ENCODE data around the gene TMEM271. TPM values are rescaled to one million over a fixed set of nuclear protein-coding genes. Genes with fewer than 3 reads are reported as not detected.

TMEM271 gene
- total and polyA plus RNA-seq, 5 donors from 2014 or later, result not detected

DNA sequence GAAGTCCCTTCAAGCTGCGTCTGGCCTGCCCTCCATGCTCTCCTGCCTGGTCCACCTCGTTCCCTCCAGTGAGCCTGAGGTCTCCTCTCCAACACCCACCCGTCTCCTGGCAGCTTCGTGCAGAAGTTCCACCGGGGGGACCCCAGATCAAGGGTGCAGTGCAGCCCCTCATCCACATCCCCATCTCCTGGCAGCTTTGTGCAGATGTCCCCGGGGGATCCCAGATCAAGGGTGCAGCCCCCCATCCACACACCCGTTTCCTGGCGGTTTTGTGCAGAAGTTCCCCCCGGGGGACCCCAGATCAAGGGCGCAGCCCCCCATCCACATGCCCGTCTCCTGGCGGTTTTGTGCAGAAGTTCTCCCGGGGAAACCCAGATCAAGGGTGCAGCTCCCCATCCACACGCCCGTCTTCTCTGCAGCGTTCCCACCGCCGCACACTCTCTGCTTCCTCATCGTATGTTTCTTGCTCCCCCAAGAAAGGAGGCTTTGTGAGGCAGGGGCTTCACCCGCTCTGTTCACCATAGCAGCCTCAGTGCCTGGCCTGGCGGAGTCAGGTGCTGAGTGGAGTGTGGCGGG is 41.4 kb downstream of the TMEM271 start:
- H3K36me3 Mint-ChIP-seq, result peaks cover 64% of the 10 kb centered on the region
- DNase-seq, result no peak

DNA sequence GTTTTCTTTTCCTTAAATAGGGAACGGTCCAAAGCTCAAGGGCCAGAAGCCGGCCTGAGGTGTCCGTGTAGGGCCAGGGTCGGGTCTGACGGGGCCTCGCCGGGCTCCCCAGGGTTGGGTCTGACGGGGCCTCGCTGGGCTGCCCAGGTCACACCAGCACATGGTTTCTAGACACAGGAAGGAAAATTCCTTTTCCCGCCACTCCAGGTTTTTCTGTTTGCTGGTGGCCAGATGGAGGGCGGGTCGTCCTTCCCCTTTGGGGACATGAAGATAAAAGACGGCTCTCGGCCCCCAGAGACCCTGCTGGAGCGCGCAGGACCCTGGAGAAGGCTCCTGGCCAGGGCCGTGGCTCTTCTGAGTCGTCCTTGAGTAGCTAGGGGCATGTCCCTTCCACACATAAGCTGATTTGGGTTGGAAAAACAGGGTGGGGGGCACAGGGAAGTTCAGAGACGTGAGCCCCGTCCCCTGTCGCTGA is 42.0 kb downstream of the TMEM271 start:
- DNase-seq, result no peak

More for the DNA sequence above, 41.4 kb downstream of the TMEM271 start:
- Mint-ChIP-seq H3K27me3 (no peaks in the 10 kb centered on the region), H3K4me3 (no peak overlapping the region), H3K27ac (no peak overlapping the region), H3K4me1 (peaks cover 0 to 4% (median 0%) of the 10 kb centered on the region in 4 donors), H3K9me3 (peaks cover 0 to 2% (median 0%) of the 10 kb centered on the region in 7 donors)
- peak in 1 of 2 donors; percentile 8 for ATAC-seq (ENCODE audit: low read depth in 2 of 2)
- Histone ChIP-seq H3K27me3 (ENCODE audit: control insufficient read depth, insufficient read depth, low read length) (no peaks in the 10 kb centered on the region), H3K36me3 (ENCODE audit: control insufficient read depth, insufficient read depth, low read length) (peaks cover 29% of the 10 kb centered on the region), H3K4me3 (ENCODE audit: low read depth, low read length) (no peak overlapping the region), H3K9me3 (ENCODE audit: control insufficient read depth in 2 of 2, low read length in 2 of 2) (no peaks in the 10 kb centered on the region), H3K27ac (ENCODE audit: insufficient read depth, low read length, poor library complexity, severe bottlenecking) (no peak overlapping the region), H3K4me1 (ENCODE audit: control insufficient read depth, insufficient read depth, low read length, poor library complexity, severe bottlenecking) (no peaks in the 10 kb centered on the region)

DNA sequence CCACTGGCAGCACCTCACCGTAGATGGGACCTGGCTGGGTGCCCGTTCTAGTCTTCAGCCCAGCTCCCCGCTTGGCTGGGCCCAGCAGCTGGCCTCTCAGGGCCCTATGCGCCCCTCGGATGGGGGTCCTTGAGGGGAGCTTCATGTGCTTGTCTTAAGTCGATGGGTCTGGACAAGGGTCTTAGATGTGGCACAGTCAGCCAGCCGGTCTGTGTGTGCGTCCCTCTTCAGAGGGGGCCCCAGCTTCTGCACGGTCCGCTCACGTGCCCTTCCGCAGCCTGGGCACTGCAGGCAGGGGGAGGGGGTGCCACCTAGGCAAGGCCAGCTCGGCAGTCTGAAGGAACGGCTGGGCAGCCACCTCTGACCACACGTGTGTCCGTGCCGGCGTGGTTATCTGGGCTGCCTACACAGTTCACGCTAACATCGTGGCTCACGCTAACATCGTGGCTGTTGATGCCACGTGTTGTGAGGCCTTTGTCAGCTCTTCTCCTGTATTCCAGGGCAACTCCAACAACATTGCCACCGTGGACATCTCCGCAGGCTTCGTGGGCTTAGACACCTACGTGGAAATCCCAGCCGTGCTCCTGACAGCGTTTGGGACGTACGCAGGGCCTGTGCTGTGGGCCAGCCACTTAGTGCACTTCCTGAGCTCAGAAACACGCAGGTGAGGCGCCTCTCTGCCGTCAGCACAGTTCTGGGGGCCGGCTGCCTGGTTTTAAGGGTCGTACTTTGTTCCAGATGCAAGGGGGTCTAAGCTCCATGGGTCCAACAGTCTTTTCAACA is 42.6 kb downstream of the TMEM271 start:
- Mint-ChIP-seq H3K4me1 (peaks cover 0 to 4% (median 0%) of the 10 kb centered on the region in 4 donors), H3K27ac (peak overlapping the region in 1 of 3 donors; percentile 80), H3K9me3 (peaks cover 0 to 2% (median 0%) of the 10 kb centered on the region in 7 donors), H3K36me3 (peaks cover 65% of the 10 kb centered on the region), H3K27me3 (no peaks in the 10 kb centered on the region), H3K4me3 (no peak overlapping the region)
- Histone ChIP-seq H3K36me3 (ENCODE audit: control insufficient read depth, insufficient read depth, low read length) (peaks cover 38% of the 10 kb centered on the region), H3K27me3 (ENCODE audit: control insufficient read depth, insufficient read depth, low read length) (no peaks in the 10 kb centered on the region), H3K4me1 (ENCODE audit: control insufficient read depth, insufficient read depth, low read length, poor library complexity, severe bottlenecking) (no peaks in the 10 kb centered on the region), H3K27ac (ENCODE audit: insufficient read depth, low read length, poor library complexity, severe bottlenecking) (no peak overlapping the region), H3K9me3 (ENCODE audit: control insufficient read depth in 2 of 2, low read length in 2 of 2) (no peaks in the 10 kb centered on the region), H3K4me3 (ENCODE audit: low read depth, low read length) (no peak overlapping the region)
- ATAC-seq (ENCODE audit: low read depth in 2 of 2) (no peak), DNase-seq (no peak)

More for the DNA sequence above, 42.0 kb downstream of the TMEM271 start:
- no peak for ATAC-seq (ENCODE audit: low read depth in 2 of 2)
- no peak overlapping the region for H3K4me3 ChIP-seq (ENCODE audit: low read depth, low read length)
- H3K27ac ChIP-seq (ENCODE audit: insufficient read depth, low read length, poor library complexity, severe bottlenecking), result no peak overlapping the region
- H3K36me3 Mint-ChIP-seq, result peaks cover 64% of the 10 kb centered on the region
- no peak overlapping the region for H3K4me3 Mint-ChIP-seq
- no peaks in the 10 kb centered on the region for H3K27me3 Mint-ChIP-seq
- no peaks in the 10 kb centered on the region for H3K27me3 ChIP-seq (ENCODE audit: control insufficient read depth, insufficient read depth, low read length)
- H3K27ac Mint-ChIP-seq, result no peak overlapping the region
- H3K9me3 ChIP-seq (ENCODE audit: control insufficient read depth in 2 of 2, low read length in 2 of 2), result no peaks in the 10 kb centered on the region
- H3K36me3 ChIP-seq (ENCODE audit: control insufficient read depth, insufficient read depth, low read length), result peaks cover 33% of the 10 kb centered on the region
- H3K4me1 ChIP-seq (ENCODE audit: control insufficient read depth, insufficient read depth, low read length, poor library complexity, severe bottlenecking), result no peaks in the 10 kb centered on the region
- peaks cover 0 to 4% (median 0%) of the 10 kb centered on the region in 4 donors for H3K4me1 Mint-ChIP-seq
- H3K9me3 Mint-ChIP-seq, result peaks cover 0 to 2% (median 0%) of the 10 kb centered on the region in 7 donors

DNA sequence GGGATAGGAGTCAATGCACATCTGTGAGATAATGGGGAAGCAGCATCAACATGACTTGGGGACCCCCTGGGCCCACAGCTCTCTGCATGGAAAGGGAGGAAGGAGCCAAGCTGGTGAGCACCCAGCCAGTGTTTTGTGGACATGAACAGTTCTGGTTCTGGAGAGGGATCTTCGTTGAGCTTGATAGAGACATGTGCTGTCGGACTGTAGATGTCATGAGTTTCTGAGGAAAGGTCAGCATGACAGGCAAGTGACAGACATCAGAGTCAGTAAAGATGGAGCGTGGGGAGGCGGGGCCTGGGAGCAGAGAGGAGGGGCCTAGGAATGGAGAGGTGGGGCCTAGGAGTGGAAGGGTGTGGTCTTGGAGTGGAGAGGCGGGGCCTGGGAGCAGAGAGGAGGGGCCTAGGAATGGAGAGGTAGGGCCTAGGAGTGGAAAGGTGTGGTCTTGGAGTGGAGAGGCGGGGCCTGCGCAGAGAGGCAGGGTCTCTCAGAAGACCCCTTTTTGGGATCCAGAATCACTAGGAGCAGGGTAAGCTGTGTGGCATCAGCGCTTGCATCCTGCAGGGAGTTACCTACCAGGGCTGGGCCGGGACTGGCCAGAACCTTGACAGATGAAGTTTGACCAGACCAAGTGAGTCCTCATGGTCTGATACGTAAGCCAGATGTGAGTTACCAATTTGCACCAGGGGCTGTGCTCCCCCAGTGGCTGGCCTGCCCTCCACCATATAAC is 43.3 kb downstream of the TMEM271 start:
- Mint-ChIP-seq H3K4me1 (peaks cover 0 to 4% (median 0%) of the 10 kb centered on the region in 4 donors), H3K9me3 (peaks cover 0 to 2% (median 0%) of the 10 kb centered on the region in 7 donors), H3K27ac (no peak overlapping the region), H3K4me3 (no peak overlapping the region), H3K27me3 (no peaks in the 10 kb centered on the region), H3K36me3 (peaks cover 66% of the 10 kb centered on the region)
- H3K36me3 ChIP-seq (ENCODE audit: control insufficient read depth, insufficient read depth, low read length), result peaks cover 42% of the 10 kb centered on the region
- H3K4me1 ChIP-seq (ENCODE audit: control insufficient read depth, insufficient read depth, low read length, poor library complexity, severe bottlenecking), result no peaks in the 10 kb centered on the region
- no peak overlapping the region for H3K4me3 ChIP-seq (ENCODE audit: low read depth, low read length)
- DNase-seq (no peak), ATAC-seq (ENCODE audit: low read depth in 2 of 2) (no peak)
- no peaks in the 10 kb centered on the region for H3K9me3 ChIP-seq (ENCODE audit: control insufficient read depth in 2 of 2, low read length in 2 of 2)
- no peak overlapping the region for H3K27ac ChIP-seq (ENCODE audit: insufficient read depth, low read length, poor library complexity, severe bottlenecking)
- no peaks in the 10 kb centered on the region for H3K27me3 ChIP-seq (ENCODE audit: control insufficient read depth, insufficient read depth, low read length)

DNA sequence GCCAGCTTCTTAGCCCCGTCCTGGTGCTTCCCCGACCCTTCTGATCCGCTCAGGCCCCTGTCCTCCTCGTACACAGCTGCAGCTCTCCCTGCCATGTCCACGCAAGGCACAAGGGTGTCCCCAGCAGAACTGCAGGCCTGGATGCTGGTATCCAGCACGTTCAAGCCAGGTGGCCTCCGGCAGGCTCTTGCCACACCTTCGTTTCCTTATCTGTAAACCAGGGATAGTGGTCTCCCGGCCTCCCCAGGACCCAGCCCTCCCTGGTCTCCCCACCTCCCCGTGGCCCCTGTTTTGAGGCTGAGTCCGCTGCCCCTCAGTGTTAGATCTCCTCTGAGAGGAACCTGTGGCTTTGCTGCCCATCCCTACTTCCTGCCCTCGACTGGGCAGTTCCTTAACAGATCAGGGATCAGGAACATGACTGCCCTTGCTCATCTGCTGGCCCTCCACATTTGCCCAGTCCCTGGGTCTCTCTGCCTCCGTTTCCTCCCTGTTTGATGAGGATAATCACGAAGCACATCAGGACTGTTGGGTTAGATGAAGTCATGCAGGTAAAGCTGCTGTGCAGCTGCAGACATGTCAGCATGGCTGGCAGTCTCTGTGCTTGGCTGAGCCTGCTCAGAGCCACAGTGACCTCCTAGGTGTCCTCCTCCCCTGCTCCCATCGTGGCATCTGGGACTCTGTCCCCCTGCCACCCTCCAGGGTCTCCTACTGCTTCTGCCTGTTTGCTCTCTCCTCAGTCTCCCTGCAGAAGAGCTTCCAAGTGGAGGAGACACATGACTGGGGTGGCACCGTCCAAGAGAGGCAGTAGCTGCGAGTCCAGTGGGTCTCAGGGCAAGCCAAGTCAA is 44.2 kb downstream of the TMEM271 start:
- Histone ChIP-seq H3K27me3 (ENCODE audit: control insufficient read depth, insufficient read depth, low read length) (no peaks in the 10 kb centered on the region), H3K9me3 (ENCODE audit: control insufficient read depth in 2 of 2, low read length in 2 of 2) (no peaks in the 10 kb centered on the region), H3K4me1 (ENCODE audit: control insufficient read depth, insufficient read depth, low read length, poor library complexity, severe bottlenecking) (no peaks in the 10 kb centered on the region), H3K27ac (ENCODE audit: insufficient read depth, low read length, poor library complexity, severe bottlenecking) (no peak overlapping the region), H3K36me3 (ENCODE audit: control insufficient read depth, insufficient read depth, low read length) (peaks cover 47% of the 10 kb centered on the region), H3K4me3 (ENCODE audit: low read depth, low read length) (no peak overlapping the region)
- peaks cover 0 to 7% (median 0%) of the 10 kb centered on the region in 4 donors for H3K4me1 Mint-ChIP-seq
- no peak for DNase-seq
- no peak overlapping the region for H3K4me3 Mint-ChIP-seq
- H3K27me3 Mint-ChIP-seq, result no peaks in the 10 kb centered on the region
- H3K36me3 Mint-ChIP-seq, result peaks cover 71% of the 10 kb centered on the region
- H3K9me3 Mint-ChIP-seq, result peaks cover 0 to 2% (median 0%) of the 10 kb centered on the region in 7 donors
- no peak for ATAC-seq (ENCODE audit: low read depth in 2 of 2)
- H3K27ac Mint-ChIP-seq, result no peak overlapping the region

DNA sequence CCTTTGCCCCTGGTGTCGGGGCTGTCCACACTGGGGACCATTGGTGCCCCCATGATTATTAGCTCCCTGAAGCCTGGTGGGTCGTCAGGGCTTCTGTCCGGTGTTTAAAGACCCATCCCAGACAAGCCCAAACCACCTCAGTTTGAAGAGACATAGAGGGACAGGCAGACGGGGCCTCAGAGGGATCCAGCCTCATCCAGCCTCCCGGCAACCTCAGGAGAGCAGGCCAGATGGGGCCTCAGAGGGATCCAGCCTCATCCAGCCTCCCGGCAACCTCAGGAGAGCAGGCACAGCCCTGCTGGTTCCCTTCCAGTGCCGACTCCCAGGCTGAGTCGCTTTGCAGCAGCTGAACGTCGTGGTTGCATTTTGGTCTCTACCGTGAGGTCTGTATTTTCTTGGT is 45.0 kb downstream of the TMEM271 start:
- Histone ChIP-seq H3K4me1 (ENCODE audit: control insufficient read depth, insufficient read depth, low read length, poor library complexity, severe bottlenecking) (no peaks in the 10 kb centered on the region), H3K36me3 (ENCODE audit: control insufficient read depth, insufficient read depth, low read length) (peaks cover 49% of the 10 kb centered on the region), H3K4me3 (ENCODE audit: low read depth, low read length) (no peak overlapping the region), H3K9me3 (ENCODE audit: control insufficient read depth in 2 of 2, low read length in 2 of 2) (no peaks in the 10 kb centered on the region), H3K27ac (ENCODE audit: insufficient read depth, low read length, poor library complexity, severe bottlenecking) (no peak overlapping the region), H3K27me3 (ENCODE audit: control insufficient read depth, insufficient read depth, low read length) (no peaks in the 10 kb centered on the region)
- Mint-ChIP-seq H3K9me3 (peaks cover 0 to 2% (median 0%) of the 10 kb centered on the region in 7 donors), H3K36me3 (peaks cover 73% of the 10 kb centered on the region), H3K4me1 (peaks cover 0 to 7% (median 0%) of the 10 kb centered on the region in 4 donors), H3K4me3 (no peak overlapping the region), H3K27me3 (no peaks in the 10 kb centered on the region), H3K27ac (no peak overlapping the region)
- ATAC-seq (ENCODE audit: low read depth in 2 of 2), result no peak
- DNase-seq, result no peak
